Measurements from ENCODE around the gene ZBTB2.

- TF ChIP-seq CTCF (conservative IDR thresholded peaks at IDR 0.05; ENCODE audit: low read depth, low read length), result peak; percentile 38; the same call in 1 of the 2 replicates
- TF ChIP-seq EZH2phosphoT487 (IDR thresholded peaks at IDR 0.05; ENCODE audit: borderline replicate concordance, low read length), result no peak
- TF ChIP-seq EZH2 (IDR thresholded peaks at IDR 0.05; ENCODE audit: low read length, unreplicated experiment), result no peak
These were observed 20.8 kb downstream of the ZBTB2 start for GRCh38 chr6:151370509-151371078.
